ENCODE results near the gene NBPF4. TPM values are rescaled to one million over a fixed set of nuclear protein-coding genes. Genes with fewer than 3 reads are reported as not detected.

Gene NBPF4
- total RNA-seq, 1 experiment from 2014 or later, result not detected

DNA sequence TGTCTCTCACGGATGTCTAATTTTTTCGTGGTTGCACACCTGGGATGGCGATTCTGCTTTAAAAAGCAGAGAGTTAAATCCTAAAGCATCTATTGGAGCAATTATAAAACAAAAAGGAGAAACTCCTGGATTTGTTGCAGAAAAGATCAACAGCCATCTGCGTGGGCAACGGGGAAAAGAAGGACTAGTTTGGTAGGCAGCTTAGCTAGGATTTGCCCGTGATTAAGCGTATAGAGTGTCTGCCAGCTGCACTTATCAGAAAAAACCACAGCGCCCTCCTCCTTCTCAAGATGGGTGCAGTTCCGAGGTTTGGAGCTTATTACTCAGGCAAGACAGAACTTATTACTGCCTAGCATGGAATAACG, 43.2 kb downstream of the NBPF4 start:
- CTCF ChIA-PET, result interaction anchor here (0.7 kb wide), 1 partner anchor 731 kb away, joined by 4 read pairs; no protein-coding TSS in a partner anchor
- Histone ChIP-seq H3K9me3 (ENCODE audit: control insufficient read depth, insufficient read depth, low read depth, low read length) (no peaks in the 10 kb centered on the region), H3K4me3 (ENCODE audit: low read depth in 2 of 2, low read length in 2 of 2) (peak overlapping the region; percentile 88 to 90), H3K36me3 (ENCODE audit: control insufficient read depth, insufficient read depth, low read length) (peaks cover 2% of the 10 kb centered on the region; the same call in 1 of the 2 replicates), H3K27me3 (ENCODE audit: control insufficient read depth, insufficient read depth, low read length) (no peaks in the 10 kb centered on the region), H3K4me1 (ENCODE audit: control insufficient read depth, insufficient read depth, low read length) (peaks cover 9% of the 10 kb centered on the region), H3K27ac (ENCODE audit: low read length) (peak overlapping the region; percentile 86)
- ATAC-seq, result peak; percentile 27; the same call in 1 of the 2 replicates
- POLR2A ChIA-PET, result no interaction called here
- intact Hi-C loops (cut with micrococcal nuclease; ENCODE audit: unreplicated experiment), result no loop called here
- no TSS peak for BruUV-seq (replicated peaks)
- in situ Hi-C loops (cut with HindIII; ENCODE audit: low pct_unique_long_range_greater_than_20kb, low sequenced_read_pairs), result no loop called here
- DNase-seq (ENCODE audit: low read depth, low spot score), result no peak
- TF ChIP-seq TCF7L2 (IDR thresholded peaks at IDR 0.05; ENCODE audit: low read depth, low read length), result no peak
- TF ChIP-seq, protein P1, sequence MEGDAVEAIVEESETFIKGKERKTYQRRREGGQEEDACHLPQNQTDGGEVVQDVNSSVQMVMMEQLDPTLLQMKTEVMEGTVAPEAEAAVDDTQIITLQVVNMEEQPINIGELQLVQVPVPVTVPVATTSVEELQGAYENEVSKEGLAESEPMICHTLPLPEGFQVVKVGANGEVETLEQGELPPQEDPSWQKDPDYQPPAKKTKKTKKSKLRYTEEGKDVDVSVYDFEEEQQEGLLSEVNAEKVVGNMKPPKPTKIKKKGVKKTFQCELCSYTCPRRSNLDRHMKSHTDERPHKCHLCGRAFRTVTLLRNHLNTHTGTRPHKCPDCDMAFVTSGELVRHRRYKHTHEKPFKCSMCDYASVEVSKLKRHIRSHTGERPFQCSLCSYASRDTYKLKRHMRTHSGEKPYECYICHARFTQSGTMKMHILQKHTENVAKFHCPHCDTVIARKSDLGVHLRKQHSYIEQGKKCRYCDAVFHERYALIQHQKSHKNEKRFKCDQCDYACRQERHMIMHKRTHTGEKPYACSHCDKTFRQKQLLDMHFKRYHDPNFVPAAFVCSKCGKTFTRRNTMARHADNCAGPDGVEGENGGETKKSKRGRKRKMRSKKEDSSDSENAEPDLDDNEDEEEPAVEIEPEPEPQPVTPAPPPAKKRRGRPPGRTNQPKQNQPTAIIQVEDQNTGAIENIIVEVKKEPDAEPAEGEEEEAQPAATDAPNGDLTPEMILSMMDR (IDR thresholded peaks at IDR 0.05), result peak; percentile 32

DNA sequence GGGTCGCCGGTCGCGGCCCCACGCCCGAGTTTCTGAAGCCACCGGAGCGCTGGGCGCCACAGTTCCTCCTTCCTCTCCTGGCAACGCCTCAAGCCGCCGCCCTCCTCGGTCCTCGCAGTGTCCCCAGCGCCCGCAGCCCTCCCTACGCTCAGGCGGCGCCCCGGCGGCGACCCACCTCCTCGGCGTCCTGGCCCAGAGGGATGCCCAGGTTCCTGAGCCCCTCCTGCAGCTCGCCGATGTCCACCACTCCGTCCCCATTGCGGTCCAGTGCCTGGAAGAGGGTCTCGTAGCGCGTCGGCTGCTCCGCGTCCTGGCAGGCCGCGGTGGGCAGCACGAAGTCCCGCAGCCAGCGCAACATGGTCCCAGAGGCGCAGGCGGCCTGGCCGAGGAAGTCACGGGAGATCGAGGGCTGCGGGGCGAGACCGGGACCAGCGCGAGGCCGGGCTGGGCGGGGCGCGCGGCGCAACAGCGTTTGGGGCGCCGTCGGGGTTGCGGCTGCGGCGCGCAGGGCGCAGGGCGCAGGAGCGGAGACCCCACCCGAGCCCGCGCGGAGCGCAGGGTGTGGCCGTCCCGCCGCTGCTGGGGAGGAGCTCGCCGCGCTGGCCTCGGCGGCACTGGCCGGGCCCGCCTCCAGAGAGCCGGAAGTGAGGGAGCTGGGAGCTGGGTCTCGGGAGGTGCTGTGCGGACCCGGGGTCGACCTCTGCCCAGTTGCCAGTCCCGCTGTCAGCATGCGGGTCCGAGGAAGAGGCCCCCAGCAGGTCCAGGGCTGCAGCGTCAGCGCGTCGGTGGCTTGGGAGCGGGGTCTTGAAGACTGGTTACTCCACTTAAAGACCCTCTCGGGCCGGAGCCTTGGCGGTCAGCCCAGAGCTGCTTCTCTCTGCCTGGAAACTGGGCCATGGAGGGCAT, 43.8 kb downstream of the NBPF4 start, which contains the start of gene SLC25A24:
SLC25A24 (minus strand) TSS at position 563 of the 906 bp plus-strand sequence; CDS start at position 358, 205 bp downstream.
- ChIA-PET POLR2A (interaction anchor here (0.6 kb wide), 1 partner anchor 705 kb away, joined by 3 read pairs; no protein-coding TSS in a partner anchor), CTCF (interaction anchor here (0.7 kb wide), 1 partner anchor 731 kb away, joined by 4 read pairs; no protein-coding TSS in a partner anchor)
- BruUV-seq (replicated peaks), result no TSS peak
- TF ChIP-seq SIN3A (IDR thresholded peaks at IDR 0.05; ENCODE audit: borderline replicate concordance, insufficient read depth, low read depth, low read length) (0 out of 2 replicates have a peak, but pooled peaks have one; percentile 11), TCF7L2 (IDR thresholded peaks at IDR 0.05; ENCODE audit: low read depth, low read length) (no peak), POLR2AphosphoS5 (IDR thresholded peaks at IDR 0.05; ENCODE audit: low read depth, low read length) (no peak)
- TF ChIP-seq, protein P2, sequence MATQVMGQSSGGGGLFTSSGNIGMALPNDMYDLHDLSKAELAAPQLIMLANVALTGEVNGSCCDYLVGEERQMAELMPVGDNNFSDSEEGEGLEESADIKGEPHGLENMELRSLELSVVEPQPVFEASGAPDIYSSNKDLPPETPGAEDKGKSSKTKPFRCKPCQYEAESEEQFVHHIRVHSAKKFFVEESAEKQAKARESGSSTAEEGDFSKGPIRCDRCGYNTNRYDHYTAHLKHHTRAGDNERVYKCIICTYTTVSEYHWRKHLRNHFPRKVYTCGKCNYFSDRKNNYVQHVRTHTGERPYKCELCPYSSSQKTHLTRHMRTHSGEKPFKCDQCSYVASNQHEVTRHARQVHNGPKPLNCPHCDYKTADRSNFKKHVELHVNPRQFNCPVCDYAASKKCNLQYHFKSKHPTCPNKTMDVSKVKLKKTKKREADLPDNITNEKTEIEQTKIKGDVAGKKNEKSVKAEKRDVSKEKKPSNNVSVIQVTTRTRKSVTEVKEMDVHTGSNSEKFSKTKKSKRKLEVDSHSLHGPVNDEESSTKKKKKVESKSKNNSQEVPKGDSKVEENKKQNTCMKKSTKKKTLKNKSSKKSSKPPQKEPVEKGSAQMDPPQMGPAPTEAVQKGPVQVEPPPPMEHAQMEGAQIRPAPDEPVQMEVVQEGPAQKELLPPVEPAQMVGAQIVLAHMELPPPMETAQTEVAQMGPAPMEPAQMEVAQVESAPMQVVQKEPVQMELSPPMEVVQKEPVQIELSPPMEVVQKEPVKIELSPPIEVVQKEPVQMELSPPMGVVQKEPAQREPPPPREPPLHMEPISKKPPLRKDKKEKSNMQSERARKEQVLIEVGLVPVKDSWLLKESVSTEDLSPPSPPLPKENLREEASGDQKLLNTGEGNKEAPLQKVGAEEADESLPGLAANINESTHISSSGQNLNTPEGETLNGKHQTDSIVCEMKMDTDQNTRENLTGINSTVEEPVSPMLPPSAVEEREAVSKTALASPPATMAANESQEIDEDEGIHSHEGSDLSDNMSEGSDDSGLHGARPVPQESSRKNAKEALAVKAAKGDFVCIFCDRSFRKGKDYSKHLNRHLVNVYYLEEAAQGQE (IDR thresholded peaks at IDR 0.05; ENCODE audit: insufficient read depth in 1 of 2, low read depth in 2 of 2, low read length in 1 of 2), result no peak
- TF ChIP-seq, protein P1 (IDR thresholded peaks at IDR 0.05), result no peak
- Histone ChIP-seq H3K4me1 (ENCODE audit: control insufficient read depth, insufficient read depth, low read length) (peaks cover 9% of the 10 kb centered on the region), H3K27ac (ENCODE audit: low read length) (peak within 1 kb of the TSS; percentile 86), H3K9me3 (ENCODE audit: control insufficient read depth, insufficient read depth, low read depth, low read length) (no peaks in the 10 kb centered on the region), H3K27me3 (ENCODE audit: control insufficient read depth, insufficient read depth, low read length) (no peaks in the 10 kb centered on the region), H3K36me3 (ENCODE audit: control insufficient read depth, insufficient read depth, low read length) (peaks cover 2% of the 10 kb centered on the region; the same call in 1 of the 2 replicates), H3K4me3 (ENCODE audit: low read depth in 2 of 2, low read length in 2 of 2) (peak within 1 kb of the TSS; percentile 88 to 90)
- ATAC-seq, result peak; percentile 99
- DNase-seq (ENCODE audit: low read depth, low spot score), result no peak
- in situ Hi-C loops (cut with HindIII; ENCODE audit: low pct_unique_long_range_greater_than_20kb, low sequenced_read_pairs), result no loop called here
- intact Hi-C loops (cut with micrococcal nuclease; ENCODE audit: unreplicated experiment), result no loop called here
